ENCODE results near the gene MEAF6.

DNA sequence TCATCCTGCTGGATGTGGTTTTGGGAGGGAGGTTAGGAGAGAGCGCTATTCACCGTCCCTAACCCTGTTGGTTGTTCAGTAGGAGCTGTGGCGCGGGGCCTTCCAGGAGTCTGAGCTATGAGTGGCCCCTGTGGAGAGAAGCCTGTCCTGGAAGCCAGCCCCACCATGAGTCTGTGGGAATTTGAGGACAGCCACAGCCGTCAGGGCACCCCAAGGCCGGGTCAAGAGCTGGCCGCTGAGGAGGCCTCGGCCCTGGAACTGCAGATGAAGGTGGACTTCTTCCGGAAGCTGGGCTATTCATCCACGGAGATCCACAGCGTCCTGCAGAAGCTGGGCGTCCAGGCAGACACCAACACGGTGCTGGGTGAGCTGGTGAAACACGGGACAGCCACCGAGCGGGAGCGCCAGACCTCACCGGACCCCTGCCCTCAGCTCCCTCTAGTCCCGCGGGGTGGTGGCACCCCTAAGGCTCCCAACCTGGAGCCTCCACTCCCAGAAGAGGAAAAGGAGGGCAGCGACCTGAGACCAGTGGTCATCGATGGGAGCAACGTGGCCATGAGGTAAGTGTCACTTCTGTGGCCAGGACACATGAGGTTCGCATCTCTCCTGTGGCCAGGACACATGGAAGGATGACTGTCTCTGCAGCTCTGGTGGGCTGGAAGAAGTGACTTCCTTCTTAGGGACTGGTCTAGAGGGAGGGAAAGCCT is 39.0 kb downstream of the MEAF6 start:
- TF ChIP-seq CTCF (IDR thresholded peaks at IDR 0.05; ENCODE audit: low read depth, low read length, missing input control) (no peak), RXRA (IDR thresholded peaks at IDR 0.05) (no peak), EGR1 (IDR thresholded peaks at IDR 0.05; ENCODE audit: low read depth in 2 of 2) (no peak), TAF1 (conservative IDR thresholded peaks at IDR 0.05) (no peak), FOXA2 (IDR thresholded peaks at IDR 0.05) (no peak), HNF4A (conservative IDR thresholded peaks at IDR 0.05) (no peak)
- TF ChIP-seq, protein P1, sequence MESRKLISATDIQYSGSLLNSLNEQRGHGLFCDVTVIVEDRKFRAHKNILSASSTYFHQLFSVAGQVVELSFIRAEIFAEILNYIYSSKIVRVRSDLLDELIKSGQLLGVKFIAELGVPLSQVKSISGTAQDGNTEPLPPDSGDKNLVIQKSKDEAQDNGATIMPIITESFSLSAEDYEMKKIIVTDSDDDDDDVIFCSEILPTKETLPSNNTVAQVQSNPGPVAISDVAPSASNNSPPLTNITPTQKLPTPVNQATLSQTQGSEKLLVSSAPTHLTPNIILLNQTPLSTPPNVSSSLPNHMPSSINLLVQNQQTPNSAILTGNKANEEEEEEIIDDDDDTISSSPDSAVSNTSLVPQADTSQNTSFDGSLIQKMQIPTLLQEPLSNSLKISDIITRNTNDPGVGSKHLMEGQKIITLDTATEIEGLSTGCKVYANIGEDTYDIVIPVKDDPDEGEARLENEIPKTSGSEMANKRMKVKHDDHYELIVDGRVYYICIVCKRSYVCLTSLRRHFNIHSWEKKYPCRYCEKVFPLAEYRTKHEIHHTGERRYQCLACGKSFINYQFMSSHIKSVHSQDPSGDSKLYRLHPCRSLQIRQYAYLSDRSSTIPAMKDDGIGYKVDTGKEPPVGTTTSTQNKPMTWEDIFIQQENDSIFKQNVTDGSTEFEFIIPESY (IDR thresholded peaks at IDR 0.05) = no peak
- TF ChIP-seq, protein P2, sequence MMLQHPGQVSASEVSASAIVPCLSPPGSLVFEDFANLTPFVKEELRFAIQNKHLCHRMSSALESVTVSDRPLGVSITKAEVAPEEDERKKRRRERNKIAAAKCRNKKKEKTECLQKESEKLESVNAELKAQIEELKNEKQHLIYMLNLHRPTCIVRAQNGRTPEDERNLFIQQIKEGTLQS (IDR thresholded peaks at IDR 0.05) = no peak
- TF ChIP-seq, protein P3, sequence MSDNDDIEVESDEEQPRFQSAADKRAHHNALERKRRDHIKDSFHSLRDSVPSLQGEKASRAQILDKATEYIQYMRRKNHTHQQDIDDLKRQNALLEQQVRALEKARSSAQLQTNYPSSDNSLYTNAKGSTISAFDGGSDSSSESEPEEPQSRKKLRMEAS (IDR thresholded peaks at IDR 0.05) = no peak
